ENCODE results near the gene TMIGD2.

Gene TMIGD2

GRCh38 chr19:4326215-4326836, 24.1 kb upstream of the TMIGD2 start:
- DNase-seq = no peak

DNA sequence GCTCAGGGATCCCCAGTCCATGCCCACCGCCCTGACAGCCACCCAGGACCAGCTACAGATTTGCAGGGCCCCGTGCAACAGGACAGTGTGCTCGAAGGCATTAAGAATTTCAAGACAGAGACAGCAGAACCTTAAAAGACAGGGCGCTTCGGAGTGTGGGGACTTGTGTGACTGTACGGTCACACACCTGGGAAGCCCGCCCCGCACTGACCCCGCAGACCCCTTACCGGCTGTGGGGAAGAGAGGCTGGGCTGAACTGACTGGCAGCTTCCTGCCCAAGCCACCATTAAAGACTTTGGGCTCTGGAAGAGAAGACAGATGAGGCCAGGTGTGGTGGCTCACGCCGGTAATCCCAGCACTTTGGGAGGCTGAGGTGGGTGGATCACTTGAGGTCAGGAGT, 22.0 kb upstream of the TMIGD2 start:
- no peak for DNase-seq

- no peak for DNase-seq
Measured at GRCh38 chr19:4323692-4324091, 21.5 kb upstream of the TMIGD2 start.

DNA sequence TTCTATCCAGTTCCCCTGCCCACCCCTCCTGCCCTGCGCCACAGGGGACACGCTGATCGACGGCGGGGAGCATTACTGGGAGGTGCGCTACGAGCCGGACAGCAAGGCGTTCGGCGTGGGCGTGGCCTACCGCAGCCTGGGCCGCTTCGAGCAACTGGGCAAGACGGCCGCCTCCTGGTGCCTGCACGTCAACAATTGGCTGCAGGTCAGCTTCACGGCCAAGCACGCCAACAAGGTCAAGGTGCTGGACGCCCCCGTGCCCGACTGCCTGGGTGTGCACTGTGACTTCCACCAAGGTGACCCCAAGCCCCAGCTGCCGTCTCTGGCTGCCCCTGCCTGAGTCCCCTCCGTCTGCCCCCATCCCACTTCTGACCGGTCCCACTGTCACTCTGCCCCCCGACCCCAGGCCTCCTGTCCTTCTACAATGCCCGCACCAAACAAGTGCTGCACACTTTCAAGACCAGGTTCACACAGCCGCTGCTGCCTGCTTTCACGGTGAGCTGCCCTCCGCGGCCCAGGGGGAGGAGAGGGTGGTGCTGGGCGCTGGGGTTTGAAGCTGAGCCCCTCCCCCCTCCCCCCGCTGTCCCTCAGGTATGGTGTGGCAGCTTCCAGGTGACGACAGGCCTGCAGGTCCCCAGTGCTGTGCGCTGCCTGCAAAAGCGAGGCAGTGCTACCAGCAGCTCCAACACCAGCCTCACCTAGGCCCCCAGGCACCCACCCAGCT, 20.9 kb upstream of the TMIGD2 start:
- no peak for DNase-seq

GRCh38 chr19:4320419-4320818, 18.2 kb upstream of the TMIGD2 start:
- no peak for DNase-seq

GRCh38 chr19:4319067-4319718, 17.0 kb upstream of the TMIGD2 start:
- no peak for DNase-seq

GRCh38 chr19:4318460-4318859, 16.3 kb upstream of the TMIGD2 start:
- DNase-seq = no peak

- DNase-seq = no peak
Measured at GRCh38 chr19:4316956-4317355, 14.8 kb upstream of the TMIGD2 start.

DNA sequence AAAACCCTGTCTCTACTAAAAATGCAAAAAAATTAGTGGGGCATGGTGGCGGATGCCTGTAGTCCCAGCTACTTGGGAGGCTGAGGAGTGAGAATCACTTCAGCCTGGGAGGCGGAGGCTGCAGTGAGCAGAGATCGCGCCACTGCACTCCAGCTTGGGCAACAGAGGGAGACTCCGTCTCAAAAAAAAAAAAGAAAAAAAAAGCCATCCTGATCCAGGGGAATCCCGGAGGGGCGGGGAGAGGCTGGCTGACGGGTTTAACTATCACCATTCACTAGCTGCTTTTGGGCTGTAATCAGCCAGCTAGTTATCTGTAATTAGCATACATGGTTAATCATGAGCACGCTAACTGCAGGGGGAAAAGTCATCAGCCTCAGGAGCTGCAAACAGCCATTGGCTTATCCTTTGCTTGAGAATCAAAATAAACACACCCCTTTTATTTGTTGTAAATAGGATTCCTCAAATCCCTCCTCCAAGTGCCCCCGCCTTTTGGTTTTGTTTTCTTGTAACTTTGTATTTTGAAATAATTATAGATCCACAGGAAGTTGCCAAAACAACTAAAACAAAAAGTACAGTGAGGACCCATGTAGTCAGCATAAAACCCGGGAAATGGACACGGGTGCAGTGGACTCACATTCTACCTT, 11.8 kb upstream of the TMIGD2 start:
- no peak for DNase-seq

DNA sequence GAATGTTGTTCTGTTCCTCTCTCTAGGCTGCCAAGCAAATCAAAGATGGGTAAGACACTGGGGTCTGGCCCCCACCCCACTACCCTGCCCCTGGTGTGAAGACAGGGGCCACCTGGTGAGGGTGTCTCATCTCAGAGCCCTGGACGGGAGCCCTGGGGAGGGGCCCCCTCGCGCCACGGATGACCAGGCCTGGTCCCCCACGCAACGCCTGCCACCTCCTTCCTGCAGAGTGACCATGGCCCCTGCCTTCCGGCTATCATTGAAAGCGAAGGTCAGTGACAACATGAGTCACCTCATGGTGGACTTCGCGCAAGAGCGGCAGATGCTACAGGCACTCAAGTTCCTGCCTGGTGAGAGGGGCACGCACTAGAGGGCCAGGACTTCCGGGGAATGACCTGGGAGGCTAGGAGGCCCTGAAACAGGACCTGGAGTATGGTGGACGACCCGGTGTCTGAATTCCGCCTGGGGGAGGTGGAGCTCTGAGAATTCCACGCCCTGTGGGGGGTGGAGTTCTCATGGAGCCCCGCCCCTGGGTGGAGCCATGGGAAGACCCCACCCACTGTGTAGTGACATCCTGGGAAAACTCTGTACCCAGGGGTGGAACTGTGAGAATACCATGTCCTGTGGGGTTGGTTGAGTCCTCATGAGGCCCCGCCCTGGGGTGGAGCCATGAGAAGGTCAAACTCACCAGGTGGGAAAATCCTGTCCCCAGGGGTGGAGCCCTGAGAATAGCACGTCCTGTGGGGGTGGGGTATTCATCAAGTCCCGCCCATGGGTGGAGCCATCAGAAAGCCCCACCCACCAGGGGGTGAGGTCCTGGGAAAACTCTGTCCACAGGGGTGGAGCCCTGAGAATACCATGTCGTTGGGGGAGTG, 8.3 kb upstream of the TMIGD2 start:
- no peak for DNase-seq

GRCh38 chr19:4305659-4306058, 3.5 kb upstream of the TMIGD2 start:
- DNase-seq = no peak

GRCh38 chr19:4305257-4305612, 3.0 kb upstream of the TMIGD2 start:
- no peak for DNase-seq

DNA sequence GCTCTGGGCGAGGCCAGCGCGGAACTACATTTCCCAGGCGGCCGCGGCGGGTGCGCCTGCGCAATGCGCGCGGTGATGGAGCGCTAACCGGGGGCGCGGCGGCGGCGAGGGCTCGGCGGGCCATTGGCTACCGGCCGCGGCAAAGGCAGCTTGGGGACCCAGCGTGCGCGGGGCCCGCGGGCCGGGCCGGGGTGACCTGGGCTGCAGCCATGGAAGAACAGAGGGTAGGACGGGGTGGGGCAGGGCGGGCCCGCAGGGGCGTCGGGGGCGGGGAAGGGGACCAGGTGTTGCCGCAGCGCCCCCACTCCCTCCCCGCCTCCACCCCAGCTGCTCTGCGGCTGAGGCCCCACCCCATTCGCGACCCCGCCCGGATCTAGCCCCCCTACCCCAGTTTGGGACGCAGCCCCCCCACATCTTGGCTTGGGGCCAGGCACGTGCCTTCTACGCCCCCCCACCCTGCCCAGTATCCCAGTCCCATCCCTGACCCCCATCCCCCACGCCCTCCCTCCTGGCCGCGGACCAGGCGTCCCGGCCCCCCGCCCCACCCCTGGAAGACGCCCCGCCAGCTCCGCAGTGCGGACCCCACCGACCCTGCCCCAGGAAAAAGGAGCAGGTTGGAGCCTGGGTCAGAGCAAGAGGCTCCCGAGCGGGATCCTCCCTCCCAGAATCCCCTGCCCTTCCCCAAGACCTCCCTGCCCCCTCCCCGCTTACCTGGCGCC, 2.5 kb upstream of the TMIGD2 start, which contains the start of gene FSD1:
Gene FSD1 (plus strand): TSS at position 61 of the 719 bp plus-strand sequence. CDS start 149 bp downstream, at position 210.
- peak; percentile 88 for DNase-seq

DNA sequence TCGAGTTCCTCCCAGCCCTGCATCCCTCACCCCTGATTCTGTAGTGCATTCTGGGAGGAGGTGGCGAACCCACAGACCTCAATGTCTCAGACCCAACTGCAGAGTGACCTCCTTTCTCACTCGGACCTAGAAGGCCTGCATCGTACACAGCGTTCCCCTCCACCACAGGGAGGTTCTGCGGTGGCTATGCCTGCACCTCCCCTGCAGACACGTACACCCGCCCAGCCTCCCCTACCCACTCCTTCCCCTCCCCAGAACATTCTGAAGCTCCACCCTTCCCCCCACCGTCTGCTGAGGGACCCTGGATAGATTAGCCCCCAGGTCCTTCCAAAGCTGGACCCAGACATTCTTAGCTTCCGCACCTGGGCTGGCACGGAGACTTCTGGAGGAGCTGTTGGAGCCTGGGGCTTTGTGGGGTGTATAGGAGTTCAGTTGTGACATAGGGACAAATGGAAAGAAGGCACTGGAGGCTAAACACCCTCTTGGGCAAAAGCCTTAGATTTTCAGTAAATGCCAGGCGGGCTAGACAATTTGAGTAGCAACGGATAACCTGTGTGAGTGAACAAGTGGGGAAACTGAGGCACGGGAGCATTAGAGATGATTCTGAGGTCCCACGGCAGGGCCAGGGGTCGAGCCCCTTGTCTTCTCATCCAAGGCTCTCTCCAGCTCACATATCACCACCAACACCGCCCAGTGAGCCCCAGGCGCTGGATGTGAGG, 1.8 kb upstream of the TMIGD2 start:
- DNase-seq = no peak

DNA sequence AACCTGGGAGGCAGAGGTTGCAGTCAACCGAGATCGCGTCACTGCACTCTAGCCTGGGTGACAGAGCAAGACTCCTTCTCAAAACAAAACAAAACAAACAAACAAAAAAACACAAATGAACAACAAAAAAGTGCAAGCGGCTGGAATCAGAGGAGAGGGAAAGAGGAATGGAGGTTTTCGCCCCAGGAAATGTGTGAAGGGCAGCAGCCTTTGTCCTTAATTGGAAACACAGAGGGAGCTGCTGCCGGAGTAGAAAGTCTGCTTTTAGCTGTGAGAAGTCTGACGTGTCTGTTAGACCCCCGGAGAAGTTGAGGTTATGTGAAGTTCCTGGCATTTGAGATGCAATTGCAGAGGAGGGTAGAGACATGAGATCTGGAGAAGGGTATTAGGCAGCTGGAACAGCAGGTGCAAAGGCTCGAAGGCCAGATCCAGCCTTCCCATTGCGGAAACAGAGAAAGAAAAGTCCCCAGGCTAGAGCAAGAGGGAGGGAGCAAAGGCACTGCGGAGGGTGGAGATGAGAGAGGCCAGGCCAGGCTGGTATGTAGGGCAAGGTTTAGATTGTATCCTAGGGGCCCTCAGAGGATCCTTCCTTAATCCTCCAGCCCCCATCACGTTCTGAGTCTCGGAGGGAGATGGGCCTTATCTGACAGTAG, 473 bp downstream of the TMIGD2 start:
- no peak for DNase-seq

GRCh38 chr19:4300589-4300988, 1.6 kb downstream of the TMIGD2 start:
- no peak for DNase-seq

- no peak for DNase-seq
Measured at GRCh38 chr19:4298810-4299550, 3.2 kb downstream of the TMIGD2 start.

GRCh38 chr19:4297901-4298809, 4.0 kb downstream of the TMIGD2 start:
- DNase-seq = peak; percentile 56
